SH-SY5Y (cell line): Measurements from ENCODE around the gene GPSM1.

Experiments
- GATA2 ChIP-seq: IDR thresholded peaks from 2 replicates; pipeline ENCODE4 v1.6.1; 2011; ENCODE audit warnings: mild to moderate bottlenecking, low read depth, low read length
- GATA3 ChIP-seq: IDR thresholded peaks from 2 replicates; pipeline ENCODE4 v1.6.1; 2011; ENCODE audit warnings: low read depth, mild to moderate bottlenecking, low read length, moderate library complexity

Gene GPSM1

GRCh38 chr9:136327304-136327974 is at the start of gene GPSM1:
GPSM1 (plus strand) TSS chr9:136327539; CDS start chr9:136327696, 157 bp downstream.
- TF ChIP-seq GATA3: no peak
- TF ChIP-seq GATA2: no peak

GRCh38 chr9:136277746-136278145 is 49.6 kb upstream of the GPSM1 start:
- TF ChIP-seq GATA3 (no peak), GATA2 (no peak)

GRCh38 chr9:136278221-136278620 is 49.1 kb upstream of the GPSM1 start:
- no peak for TF ChIP-seq GATA2
- no peak for TF ChIP-seq GATA3

GRCh38 chr9:136278894-136279293 is 48.4 kb upstream of the GPSM1 start:
- TF ChIP-seq GATA3 (no peak), GATA2 (no peak)

- TF ChIP-seq GATA3 (no peak), GATA2 (no peak)
Measured at GRCh38 chr9:136279471-136279870, 47.9 kb upstream of the GPSM1 start.

- TF ChIP-seq GATA3: no peak
- no peak for TF ChIP-seq GATA2
Measured at GRCh38 chr9:136280535-136281315, 46.6 kb upstream of the GPSM1 start.

- TF ChIP-seq GATA2 (no peak), GATA3 (no peak)
Measured at GRCh38 chr9:136281421-136282271, 45.7 kb upstream of the GPSM1 start.

- TF ChIP-seq GATA2 (peak; percentile 66), GATA3 (no peak)
Measured at GRCh38 chr9:136282272-136282861, 45.0 kb upstream of the GPSM1 start.

- TF ChIP-seq GATA3: no peak
- no peak for TF ChIP-seq GATA2
Measured at GRCh38 chr9:136283291-136284235, 43.8 kb upstream of the GPSM1 start.

GRCh38 chr9:136284311-136284710 is 43.0 kb upstream of the GPSM1 start:
- no peak for TF ChIP-seq GATA3
- no peak for TF ChIP-seq GATA2

- TF ChIP-seq GATA2 (no peak), GATA3 (no peak)
Measured at GRCh38 chr9:136284951-136285350, 42.4 kb upstream of the GPSM1 start.

- no peak for TF ChIP-seq GATA3
- TF ChIP-seq GATA2: no peak
Measured at GRCh38 chr9:136285501-136286358, 41.6 kb upstream of the GPSM1 start.
